WI38 (cell line): ENCODE measurements around the gene CHRNG.

ENCODE experiments used
- H3K4me3 ChIP-seq: 2 replicates; pipeline ENCODE4 v1.5.1; 2011; ENCODE audit warnings: low read depth, mild to moderate bottlenecking, control low read depth, low read length
- CTCF ChIP-seq: IDR thresholded peaks from 2 replicates; pipeline ENCODE4 v1.5.1; 2012; ENCODE audit warnings: low read depth, mild to moderate bottlenecking, control low read depth, low read length

CHRNG gene

GRCh38 chr2:232550354-232551249 is 11.1 kb downstream of the CHRNG start, which contains the start of the genes EIF4E2 and TIGD1:
Gene EIF4E2, plus strand, starts transcription at chr2:232550689. Its CDS starts 36 bp downstream, at chr2:232550725.
Gene TIGD1, minus strand, starts transcription at chr2:232550557. Its CDS starts 675 bp downstream, at chr2:232549882.
- peak; percentile 17; the same call in 1 of the 2 replicates for TF ChIP-seq CTCF
- H3K4me3 ChIP-seq: peak within 1 kb of the TSS; percentile 87

GRCh38 chr2:232551250-232551638 is 11.8 kb downstream of the CHRNG start:
- peak overlapping the region; percentile 87 for H3K4me3 ChIP-seq

GRCh38 chr2:232551776-232552175 is 12.3 kb downstream of the CHRNG start:
- peak overlapping the region; percentile 87 for H3K4me3 ChIP-seq
- TF ChIP-seq CTCF: no peak

More at GRCh38 chr2:232551250-232551638, 11.8 kb downstream of the CHRNG start:
- TF ChIP-seq CTCF: no peak

GRCh38 chr2:232556426-232556825 is 16.9 kb downstream of the CHRNG start:
- no peak for TF ChIP-seq CTCF

GRCh38 chr2:232562515-232563151 is 23.1 kb downstream of the CHRNG start:
- H3K4me3 ChIP-seq: no peak overlapping the region
- TF ChIP-seq CTCF: no peak

More at GRCh38 chr2:232556426-232556825, 16.9 kb downstream of the CHRNG start:
- no peak overlapping the region for H3K4me3 ChIP-seq

GRCh38 chr2:232563580-232563979 is 24.1 kb downstream of the CHRNG start:
- no peak overlapping the region for H3K4me3 ChIP-seq
- no peak for TF ChIP-seq CTCF

GRCh38 chr2:232567721-232568120 is 28.2 kb downstream of the CHRNG start:
- H3K4me3 ChIP-seq: no peak overlapping the region
- TF ChIP-seq CTCF: no peak
